DOHH2 (cell line): ENCODE data around the gene ARF3.

Experiments
- H3F3A ChIP-seq: fragments of 200-600 bp; sonication (generic), shearing (Covaris generic); 2 replicates; pipeline ENCODE4 v1.6.0; 2016; ENCODE audit warnings: antibody characterized with exemption, mild to moderate bottlenecking; ENCODE audit not compliant: control insufficient read depth, insufficient read depth
- H3K27ac ChIP-seq: fragments of 200-600 bp; sonication (generic); 2 replicates; pipeline ENCODE4 v1.5.1; 2014; ENCODE audit warnings: low read depth, mild to moderate bottlenecking, low read length, moderate library complexity
- H3K27me3 ChIP-seq: fragments of 200-600 bp; sonication (generic); 2 replicates; pipeline ENCODE4 v1.6.1; 2014; ENCODE audit warnings: mild to moderate bottlenecking, low read length, mixed read lengths; ENCODE audit not compliant: control insufficient read depth
- H3K36me3 ChIP-seq: fragments of 200-600 bp; sonication (generic); 2 replicates; pipeline ENCODE4 v1.6.1; 2014; ENCODE audit warnings: mild to moderate bottlenecking, low read length, moderate library complexity, mixed read lengths; ENCODE audit not compliant: control insufficient read depth
- H3K4me1 ChIP-seq: fragments of 200-600 bp; sonication (generic); 2 replicates; pipeline ENCODE4 v1.6.1; 2014; ENCODE audit warnings: mild to moderate bottlenecking, low read length, mixed read lengths; ENCODE audit not compliant: control insufficient read depth
- H3K4me2 ChIP-seq: fragments of 200-600 bp; sonication (generic); 2 replicates; pipeline ENCODE4 v1.6.0; 2014; ENCODE audit warnings: mild to moderate bottlenecking, low read length, moderate library complexity
- H3K4me3 ChIP-seq: fragments of 200-600 bp; sonication (generic); 2 replicates; pipeline ENCODE4 v1.5.1; 2014; ENCODE audit warnings: mild to moderate bottlenecking, low read length, mixed read lengths
- H3K79me2 ChIP-seq: fragments of 200-600 bp; sonication (generic); 2 replicates; pipeline ENCODE4 v1.6.1; 2014; ENCODE audit warnings: mild to moderate bottlenecking, low read length, mixed read lengths; ENCODE audit not compliant: control insufficient read depth
- H3K9me2 ChIP-seq: fragments of 200-600 bp; sonication (generic); replicated peaks from 2 replicates; pipeline ENCODE4 v1.6.1; 2014; ENCODE audit warnings: mild to moderate bottlenecking, low read length, mixed read lengths; ENCODE audit not compliant: control insufficient read depth
- H3K9me3 ChIP-seq: fragments of 200-600 bp; sonication (generic); 2 replicates; pipeline ENCODE4 v1.6.1; 2014; ENCODE audit warnings: antibody characterized with exemption, low read length, mixed read lengths; ENCODE audit not compliant: control insufficient read depth, insufficient read depth
- H4K20me1 ChIP-seq: fragments of 200-600 bp; sonication (generic); 2 replicates; pipeline ENCODE4 v1.6.0; 2014; ENCODE audit warnings: low read depth, mild to moderate bottlenecking, antibody characterized with exemption, low read length, moderate library complexity; ENCODE audit not compliant: control insufficient read depth, insufficient read depth
- CTCF ChIP-seq: fragments of 200-600 bp; sonication (generic); IDR thresholded peaks from one replicate; pipeline ENCODE4 v1.5.1; 2014; ENCODE audit warnings: antibody characterized with exemption, mild to moderate bottlenecking, low read depth, low read length; ENCODE audit not compliant: poor library complexity, severe bottlenecking
- EZH2phosphoT487 ChIP-seq: fragments of 200-600 bp; sonication (generic); IDR thresholded peaks from 2 replicates; pipeline ENCODE4 v1.6.1; 2017; ENCODE audit warnings: borderline replicate concordance, mild to moderate bottlenecking, antibody characterized with exemption, low read length, moderate library complexity, mixed read lengths

The ARF3 gene

GRCh38 chr12:48903363-48903981 is 53.8 kb downstream of the ARF3 start:
- no peak overlapping the region for H3K4me2 ChIP-seq
- H3F3A ChIP-seq = no peaks in the 10 kb centered on the region
- TF ChIP-seq EZH2phosphoT487 = no peak
- no peak for TF ChIP-seq CTCF
- peaks cover 5% of the 10 kb centered on the region; the same call in 1 of the 2 replicates for H3K4me1 ChIP-seq
- H3K79me2 ChIP-seq = no peaks in the 10 kb centered on the region
- H3K4me3 ChIP-seq = no peak overlapping the region
- peaks cover 5% of the 10 kb centered on the region for H3K27me3 ChIP-seq
- H3K9me2 ChIP-seq = no peaks in the 10 kb centered on the region
- H4K20me1 ChIP-seq = no peaks in the 10 kb centered on the region
- no peaks in the 10 kb centered on the region for H3K36me3 ChIP-seq
- no peaks in the 10 kb centered on the region for H3K9me3 ChIP-seq
- no peak overlapping the region for H3K27ac ChIP-seq

GRCh38 chr12:48901278-48901677 is 56.0 kb downstream of the ARF3 start:
- no peaks in the 10 kb centered on the region for H3K9me2 ChIP-seq
- H3K27me3 ChIP-seq = peaks cover 8% of the 10 kb centered on the region
- H3K36me3 ChIP-seq = no peaks in the 10 kb centered on the region
- H3K9me3 ChIP-seq = no peaks in the 10 kb centered on the region
- no peaks in the 10 kb centered on the region for H3F3A ChIP-seq
- H3K4me2 ChIP-seq = no peak overlapping the region
- H4K20me1 ChIP-seq = no peaks in the 10 kb centered on the region
- H3K79me2 ChIP-seq = no peaks in the 10 kb centered on the region
- H3K4me3 ChIP-seq = no peak overlapping the region
- H3K4me1 ChIP-seq = peaks cover 5% of the 10 kb centered on the region; the same call in 1 of the 2 replicates
- no peak overlapping the region for H3K27ac ChIP-seq
- TF ChIP-seq CTCF = no peak

- TF ChIP-seq EZH2phosphoT487 = no peak
- no peak for TF ChIP-seq CTCF
- H3K9me3 ChIP-seq = no peaks in the 10 kb centered on the region
Measured at GRCh38 chr12:48899651-48900050, 57.6 kb downstream of the ARF3 start.

More at GRCh38 chr12:48899651-48900050, 57.6 kb downstream of the ARF3 start:
- Histone ChIP-seq H3F3A (no peaks in the 10 kb centered on the region), H3K4me3 (no peak overlapping the region), H3K4me2 (no peak overlapping the region), H3K4me1 (peaks cover 5% of the 10 kb centered on the region; the same call in 1 of the 2 replicates), H3K27me3 (peaks cover 8% of the 10 kb centered on the region), H3K36me3 (no peaks in the 10 kb centered on the region), H3K79me2 (no peaks in the 10 kb centered on the region), H3K9me2 (no peaks in the 10 kb centered on the region), H3K27ac (no peak overlapping the region), H4K20me1 (no peaks in the 10 kb centered on the region)
